ENCODE measurements around the gene IMPG1. TPM values are rescaled to one million over a fixed set of nuclear protein-coding genes. Genes with fewer than 3 reads are reported as not detected.

IMPG1 gene
- total RNA-seq, 2 experiments from 2014 or later, result not detected

DNA sequence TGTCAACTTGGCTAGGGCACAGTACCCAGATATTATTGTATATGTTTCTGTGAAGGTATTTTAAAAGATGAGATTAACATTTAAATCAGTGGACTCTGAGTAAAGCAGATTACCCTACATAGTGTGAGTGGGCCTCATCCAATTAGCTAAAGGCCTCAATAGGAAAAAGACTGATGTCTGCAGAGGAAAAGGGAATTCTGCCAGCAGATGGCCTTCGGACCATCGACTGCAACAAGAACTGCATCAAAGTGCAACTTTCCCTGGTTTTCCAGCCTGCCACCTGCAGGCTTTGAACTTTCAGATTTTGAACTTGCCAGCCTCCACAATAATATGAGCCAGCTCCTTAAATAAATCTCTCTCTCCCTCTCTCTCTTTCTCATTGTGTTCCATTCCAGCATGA, 80.5 kb downstream of the IMPG1 start:
- Mint-ChIP-seq H3K27me3 (no peaks in the 10 kb centered on the region), H3K4me1 (no peaks in the 10 kb centered on the region), H3K36me3 (no peaks in the 10 kb centered on the region), H3K27ac (no peak overlapping the region), H3K9me3 (no peaks in the 10 kb centered on the region), H3K4me3 (no peak overlapping the region)
- DNase-seq, result no peak

DNA sequence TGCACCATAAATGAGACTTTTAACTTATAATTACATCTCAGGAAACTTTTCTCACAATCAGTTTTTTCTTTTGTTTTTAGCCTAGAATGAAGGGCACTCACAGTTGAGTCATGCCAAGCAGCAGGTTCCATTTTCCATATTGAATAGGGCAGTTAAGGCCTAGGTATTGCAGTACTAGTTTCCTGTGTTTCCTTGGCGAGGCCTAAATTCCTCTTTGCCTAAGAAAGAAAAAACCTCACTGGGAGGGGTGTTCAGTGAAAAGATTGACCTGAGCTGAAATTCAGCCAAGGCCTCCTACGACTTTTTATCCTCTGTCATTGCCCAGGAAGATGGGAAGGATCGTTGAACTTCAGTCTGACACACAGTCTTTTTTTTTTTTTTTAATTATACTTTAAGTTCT, 85.5 kb downstream of the IMPG1 start:
- H3K27me3 Mint-ChIP-seq, result no peaks in the 10 kb centered on the region
- no peak for DNase-seq
- H3K4me1 Mint-ChIP-seq, result no peaks in the 10 kb centered on the region
- no peaks in the 10 kb centered on the region for H3K36me3 Mint-ChIP-seq
- no peak overlapping the region for H3K4me3 Mint-ChIP-seq
- H3K27ac Mint-ChIP-seq, result no peak overlapping the region
- no peaks in the 10 kb centered on the region for H3K9me3 Mint-ChIP-seq

GRCh38 chr6:75975904-75976303, 96.6 kb downstream of the IMPG1 start:
- Mint-ChIP-seq H3K9me3 (no peaks in the 10 kb centered on the region), H3K4me1 (no peaks in the 10 kb centered on the region), H3K27ac (no peak overlapping the region), H3K4me3 (no peak overlapping the region), H3K36me3 (no peaks in the 10 kb centered on the region), H3K27me3 (peaks cover 6% of the 10 kb centered on the region)
- DNase-seq, result no peak

- Mint-ChIP-seq H3K9me3 (no peaks in the 10 kb centered on the region), H3K4me1 (no peaks in the 10 kb centered on the region), H3K4me3 (no peak overlapping the region), H3K27me3 (peaks cover 9% of the 10 kb centered on the region), H3K27ac (no peak overlapping the region), H3K36me3 (no peaks in the 10 kb centered on the region)
- no peak for DNase-seq
These were observed 102.4 kb downstream of the IMPG1 start for GRCh38 chr6:75970093-75970492.

DNA sequence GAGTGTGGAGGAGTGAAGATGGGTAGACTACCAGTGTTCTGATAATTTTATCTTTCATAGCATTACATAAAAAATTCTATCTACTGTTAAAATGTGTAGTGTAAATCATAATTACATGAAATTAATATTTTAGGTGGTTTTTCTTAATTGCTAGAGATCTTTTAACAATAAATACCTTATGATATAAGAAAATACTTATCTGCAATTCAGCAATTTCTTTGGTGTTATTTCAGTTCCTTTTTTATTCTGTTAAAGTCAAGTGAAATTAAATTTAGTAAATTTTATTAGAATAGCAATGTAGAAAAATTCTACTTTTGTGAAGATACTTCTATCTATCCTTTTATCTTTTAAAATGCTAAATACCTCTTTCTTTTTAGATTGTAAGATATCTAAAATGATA, 104.3 kb downstream of the IMPG1 start:
- peaks cover 3% of the 10 kb centered on the region for H3K27me3 Mint-ChIP-seq
- H3K9me3 Mint-ChIP-seq, result no peaks in the 10 kb centered on the region
- H3K36me3 Mint-ChIP-seq, result no peaks in the 10 kb centered on the region
- no peak overlapping the region for H3K27ac Mint-ChIP-seq
- no peaks in the 10 kb centered on the region for H3K4me1 Mint-ChIP-seq
- H3K4me3 Mint-ChIP-seq, result no peak overlapping the region
- DNase-seq, result no peak

DNA sequence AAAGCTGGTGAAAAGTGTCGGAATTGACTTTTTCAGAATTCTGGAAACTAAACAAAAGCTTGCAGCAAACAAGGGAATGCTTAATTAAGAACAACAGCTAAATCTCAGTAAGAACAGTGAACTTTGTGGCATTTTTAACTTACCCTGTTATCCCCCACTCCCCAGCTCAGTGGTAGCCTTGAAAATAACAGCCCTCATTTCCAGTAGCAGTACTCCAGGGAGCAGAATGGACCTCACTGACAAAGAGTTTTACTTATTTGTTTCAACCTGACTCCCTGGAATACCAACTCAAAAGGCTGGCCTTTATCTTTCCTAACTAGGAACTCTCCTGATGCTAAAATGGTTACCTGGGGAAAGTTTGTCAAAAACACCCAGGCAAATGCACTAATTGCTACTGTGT, 108.9 kb downstream of the IMPG1 start:
- Mint-ChIP-seq H3K36me3 (no peaks in the 10 kb centered on the region), H3K27me3 (no peaks in the 10 kb centered on the region), H3K27ac (no peak overlapping the region), H3K9me3 (no peaks in the 10 kb centered on the region), H3K4me3 (no peak overlapping the region), H3K4me1 (no peaks in the 10 kb centered on the region)
- no peak for DNase-seq

DNA sequence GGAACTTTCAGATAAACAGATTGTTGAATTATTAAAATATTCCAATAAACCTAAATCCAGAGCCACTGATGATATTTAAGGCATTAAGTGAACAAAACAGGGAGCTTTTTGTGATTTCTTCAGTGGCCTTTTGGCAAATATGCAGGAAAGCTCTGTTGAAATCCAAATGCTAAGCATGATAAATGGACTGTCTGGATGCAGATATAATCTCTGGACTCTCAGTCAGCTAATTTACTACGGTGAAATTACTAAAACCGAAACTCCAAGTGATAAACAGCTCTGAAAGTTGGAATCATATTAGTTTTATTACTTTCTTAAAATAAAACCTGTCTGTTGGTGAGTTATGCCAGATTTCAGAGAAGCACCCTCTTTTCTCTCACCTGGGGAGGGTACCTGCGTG, 120.3 kb downstream of the IMPG1 start:
- DNase-seq, result no peak
- Mint-ChIP-seq H3K4me1 (no peaks in the 10 kb centered on the region), H3K27ac (no peak overlapping the region), H3K4me3 (no peak overlapping the region), H3K27me3 (peaks cover 3% of the 10 kb centered on the region), H3K36me3 (no peaks in the 10 kb centered on the region), H3K9me3 (no peaks in the 10 kb centered on the region)

DNA sequence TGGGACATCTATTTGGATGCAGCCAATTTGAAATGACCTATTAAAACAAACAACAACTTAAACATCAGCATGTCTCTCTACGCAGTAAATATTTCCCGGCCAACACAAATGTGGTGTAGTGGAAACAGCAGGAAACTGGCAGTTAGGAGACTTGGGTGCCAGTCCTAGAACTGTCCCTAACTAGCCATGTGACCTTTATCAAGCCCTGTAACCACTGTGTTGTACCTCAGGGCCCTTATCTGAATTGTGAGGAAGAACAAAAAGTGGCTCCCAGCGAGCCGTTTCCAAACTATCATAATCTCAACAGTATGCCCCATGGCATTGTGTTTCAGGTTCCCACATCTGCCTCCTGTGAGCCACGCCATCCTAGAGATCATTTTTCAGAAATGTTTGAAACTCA, 124.5 kb downstream of the IMPG1 start:
- no peaks in the 10 kb centered on the region for H3K4me1 Mint-ChIP-seq
- H3K4me3 Mint-ChIP-seq, result no peak overlapping the region
- H3K36me3 Mint-ChIP-seq, result no peaks in the 10 kb centered on the region
- peaks cover 3% of the 10 kb centered on the region for H3K27me3 Mint-ChIP-seq
- no peak for DNase-seq
- H3K27ac Mint-ChIP-seq, result no peak overlapping the region
- no peaks in the 10 kb centered on the region for H3K9me3 Mint-ChIP-seq

DNA sequence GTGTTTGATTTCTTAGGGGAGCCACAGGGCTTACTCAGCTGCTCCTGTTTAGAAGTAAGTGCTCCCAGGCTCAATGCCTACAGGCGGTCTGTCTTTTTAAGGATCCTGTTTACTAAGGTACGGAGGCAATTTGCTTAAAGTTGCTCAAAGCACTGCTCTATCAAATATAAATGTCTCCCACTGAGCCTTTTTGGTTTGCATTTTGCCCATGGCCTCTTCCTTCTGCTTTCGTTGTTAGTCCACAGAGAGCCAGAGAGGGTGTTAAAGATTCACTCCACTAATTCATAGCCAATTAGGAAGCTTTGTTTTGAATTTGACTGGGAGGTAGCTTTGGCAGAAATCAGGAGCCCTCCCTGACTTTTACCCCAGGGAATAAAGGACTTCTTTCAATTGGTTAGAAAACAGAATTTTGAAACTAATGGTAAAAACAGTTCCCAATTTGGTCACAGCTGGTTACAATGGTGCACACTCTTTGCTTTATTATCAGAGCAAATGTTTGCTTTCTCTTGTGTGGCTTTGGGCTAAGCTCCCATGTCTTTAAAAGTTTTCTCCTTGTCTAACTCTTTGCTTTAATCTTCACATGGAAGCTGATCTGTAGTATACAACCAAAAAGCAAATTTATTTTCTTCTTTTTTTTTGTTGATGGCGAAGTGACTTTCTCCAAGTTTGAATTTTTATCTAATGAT, 126.2 kb downstream of the IMPG1 start:
- Mint-ChIP-seq H3K27ac (no peak overlapping the region), H3K4me3 (no peak overlapping the region), H3K27me3 (peaks cover 3% of the 10 kb centered on the region), H3K4me1 (no peaks in the 10 kb centered on the region), H3K9me3 (no peaks in the 10 kb centered on the region), H3K36me3 (no peaks in the 10 kb centered on the region)
- no peak for DNase-seq

DNA sequence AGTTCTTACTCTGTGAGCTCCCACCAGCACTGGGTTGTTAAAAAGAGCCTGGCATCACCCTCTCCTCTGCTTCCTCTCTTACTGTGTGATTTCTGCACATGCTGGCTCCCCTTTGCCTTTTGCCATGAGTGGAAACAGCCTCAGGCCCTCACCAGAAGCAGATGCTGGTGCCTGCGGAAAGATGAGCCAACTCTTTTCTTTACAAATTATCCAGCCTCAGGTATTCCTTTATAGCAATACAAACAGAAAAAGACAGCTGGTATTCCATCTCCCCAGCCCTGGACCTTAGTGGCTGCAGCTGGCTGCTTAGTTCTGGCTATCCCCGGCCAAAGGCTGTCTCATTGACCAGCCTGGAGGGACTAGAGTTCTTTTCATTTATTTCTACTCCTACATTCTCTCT, 129.1 kb downstream of the IMPG1 start:
- Mint-ChIP-seq H3K27me3 (peaks cover 11% of the 10 kb centered on the region), H3K27ac (no peak overlapping the region), H3K36me3 (no peaks in the 10 kb centered on the region), H3K4me1 (no peaks in the 10 kb centered on the region), H3K4me3 (no peak overlapping the region), H3K9me3 (no peaks in the 10 kb centered on the region)
- no peak for DNase-seq

- H3K27ac Mint-ChIP-seq, result no peak overlapping the region
- H3K4me3 Mint-ChIP-seq, result no peak overlapping the region
- DNase-seq, result no peak
- no peaks in the 10 kb centered on the region for H3K36me3 Mint-ChIP-seq
- H3K4me1 Mint-ChIP-seq, result no peaks in the 10 kb centered on the region
- H3K9me3 Mint-ChIP-seq, result no peaks in the 10 kb centered on the region
- H3K27me3 Mint-ChIP-seq, result peaks cover 9% of the 10 kb centered on the region
These were observed 131.0 kb downstream of the IMPG1 start for GRCh38 chr6:75941509-75941908.

DNA sequence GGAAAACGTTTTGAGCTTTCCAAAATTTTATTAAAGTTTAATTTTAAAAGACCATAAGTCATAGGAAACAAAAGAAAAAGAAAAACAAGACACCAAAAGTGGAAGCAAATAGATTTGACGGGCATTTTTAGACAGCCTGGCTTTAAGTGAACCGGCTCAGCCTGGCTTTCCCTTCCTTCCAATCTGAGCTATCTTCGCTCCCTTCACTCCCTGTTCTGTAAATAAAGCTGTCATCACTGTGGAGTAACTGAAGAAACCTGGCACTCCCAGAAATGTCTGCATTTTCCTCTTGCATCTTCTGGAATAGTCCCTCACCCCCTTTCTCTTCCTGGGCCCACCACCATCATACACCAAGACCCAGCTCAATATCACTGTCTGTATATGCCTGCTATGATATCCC, 131.9 kb downstream of the IMPG1 start:
- peaks cover 15% of the 10 kb centered on the region for H3K27me3 Mint-ChIP-seq
- no peak overlapping the region for H3K27ac Mint-ChIP-seq
- H3K4me3 Mint-ChIP-seq, result no peak overlapping the region
- H3K4me1 Mint-ChIP-seq, result no peaks in the 10 kb centered on the region
- H3K36me3 Mint-ChIP-seq, result no peaks in the 10 kb centered on the region
- no peak for DNase-seq
- H3K9me3 Mint-ChIP-seq, result no peaks in the 10 kb centered on the region

- Mint-ChIP-seq H3K9me3 (no peaks in the 10 kb centered on the region), H3K4me1 (peaks cover 8% of the 10 kb centered on the region), H3K27ac (no peak overlapping the region), H3K4me3 (no peak overlapping the region), H3K27me3 (peaks cover 40% of the 10 kb centered on the region), H3K36me3 (no peaks in the 10 kb centered on the region)
- no peak for DNase-seq
These were observed 134.6 kb downstream of the IMPG1 start for GRCh38 chr6:75937846-75938245.

DNA sequence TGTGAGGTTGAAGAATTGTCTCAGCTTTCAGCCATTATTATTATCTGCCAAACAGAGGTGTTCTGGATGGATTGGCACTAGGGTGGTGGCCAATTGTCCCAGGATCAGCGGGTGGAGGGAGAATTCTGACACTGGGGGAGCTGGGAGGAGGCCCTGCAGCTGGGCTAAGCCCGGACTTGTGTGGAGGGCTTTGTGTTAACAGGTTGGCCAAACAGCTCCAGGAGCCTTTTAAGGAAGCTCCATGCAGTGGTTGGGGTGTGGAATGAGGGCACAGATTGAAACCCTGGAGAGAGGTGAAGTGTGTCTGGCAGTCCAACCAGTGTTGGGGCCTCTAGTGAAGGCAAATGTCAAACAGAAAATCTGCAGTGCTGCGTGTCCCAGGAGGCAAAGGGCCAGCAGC, 135.8 kb downstream of the IMPG1 start:
- peaks cover 8% of the 10 kb centered on the region for H3K4me1 Mint-ChIP-seq
- H3K9me3 Mint-ChIP-seq, result no peaks in the 10 kb centered on the region
- no peak overlapping the region for H3K27ac Mint-ChIP-seq
- H3K36me3 Mint-ChIP-seq, result no peaks in the 10 kb centered on the region
- peaks cover 40% of the 10 kb centered on the region for H3K27me3 Mint-ChIP-seq
- DNase-seq, result no peak
- no peak overlapping the region for H3K4me3 Mint-ChIP-seq

DNA sequence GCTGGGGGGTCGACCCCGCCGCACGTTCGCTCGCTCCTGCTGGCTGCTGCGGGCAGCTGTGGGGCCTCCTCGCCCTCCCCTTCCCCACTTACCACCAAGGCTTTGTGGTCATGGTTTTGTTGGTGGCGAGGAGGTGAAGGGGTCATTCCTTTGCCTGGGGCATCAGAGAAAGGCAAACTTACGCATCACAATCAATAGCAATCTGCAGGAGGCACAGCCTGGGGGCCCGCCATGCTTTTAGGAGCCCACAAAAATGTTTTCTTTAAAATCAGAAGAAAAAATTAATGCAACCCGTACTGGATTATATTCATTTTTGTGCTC, 137.0 kb downstream of the IMPG1 start:
- Mint-ChIP-seq H3K9me3 (no peaks in the 10 kb centered on the region), H3K4me3 (no peak overlapping the region), H3K4me1 (peaks cover 8% of the 10 kb centered on the region), H3K27me3 (peaks cover 37% of the 10 kb centered on the region), H3K36me3 (no peaks in the 10 kb centered on the region), H3K27ac (no peak overlapping the region)
- DNase-seq, result no peak

GRCh38 chr6:75934643-75935472, 137.6 kb downstream of the IMPG1 start:
- Mint-ChIP-seq H3K27ac (no peak overlapping the region), H3K27me3 (peaks cover 38% of the 10 kb centered on the region)

More at GRCh38 chr6:75934643-75935472, 137.6 kb downstream of the IMPG1 start:
- peak; percentile 13 for DNase-seq
- Mint-ChIP-seq H3K4me3 (peak overlapping the region; percentile 36), H3K9me3 (no peaks in the 10 kb centered on the region), H3K4me1 (peaks cover 8% of the 10 kb centered on the region), H3K36me3 (no peaks in the 10 kb centered on the region)

Measured in activated naive CD8-positive, alpha-beta T cell treated with anti-CD3 and anti-CD28 coated beads for 36 hours (primary cell).